Nephron (organoid): ENCODE data around the gene HOPX.
"Not testable (repeated sequence)": the region's sequence is repeated elsewhere in the genome, so short reads cannot be mapped to it uniquely, and the experiment has no call there.

Experiments used
- H3K27ac Mint-ChIP-seq, 3 experiments: 2 replicates each; pipeline ENCODE4 v1.8.0; 2020; ENCODE audit warnings: mixed read lengths in 3 of 3, mild to moderate bottlenecking in 2 of 3, moderate library complexity in 1 of 3
- H3K27me3 Mint-ChIP-seq: 2 replicates; pipeline ENCODE4 v1.8.0; 2021; ENCODE audit warnings: low read depth, mild to moderate bottlenecking, moderate library complexity, mixed read lengths
- H3K36me3 Mint-ChIP-seq: 2 replicates; pipeline ENCODE4 v1.8.0; 2020; ENCODE audit warnings: low read depth, mixed read lengths
- H3K4me1 Mint-ChIP-seq: 2 replicates; pipeline ENCODE4 v1.8.0; 2020; ENCODE audit warnings: mixed read lengths
- H3K4me3 Mint-ChIP-seq, 3 experiments: 2 replicates each; pipeline ENCODE4 v1.8.0; 2020; ENCODE audit warnings: mild to moderate bottlenecking in 3 of 3, mixed read lengths in 3 of 3, moderate library complexity in 2 of 3
- H3K9me3 Mint-ChIP-seq: 2 replicates; pipeline ENCODE4 v1.8.0; 2020; ENCODE audit warnings: mixed read lengths
- CTCF ChIP-seq, 3 experiments: fragments of 200-600 bp; sonication (generic); IDR thresholded peaks; one replicate each; pipeline ENCODE4 v1.5.0; 2021; ENCODE audit warnings: antibody characterized with exemption in 3 of 3; ENCODE audit not compliant: unreplicated experiment in 3 of 3

The HOPX gene

GRCh38 chr4:56681158-56681852 is at the start of gene HOPX:
Gene HOPX (minus strand): TSS chr4:56681296. CDS start chr4:56657816, 23,480 bp downstream.
- Mint-ChIP-seq H3K4me1 (peaks cover 8% of the 10 kb centered on the region), H3K36me3 (no peaks in the 10 kb centered on the region), H3K27ac (no peak within 1 kb of the TSS), H3K4me3 (no peak within 1 kb of the TSS), H3K9me3 (no peaks in the 10 kb centered on the region), H3K27me3 (no peaks in the 10 kb centered on the region)
- TF ChIP-seq CTCF (IDR thresholded peaks at IDR 0.05; ENCODE audit: unreplicated experiment in 3 of 3), result no peak

GRCh38 chr4:56730097-56730496 is 49.0 kb upstream of the HOPX start:
- no peak for TF ChIP-seq CTCF (IDR thresholded peaks at IDR 0.05; ENCODE audit: unreplicated experiment in 3 of 3)
- H3K27ac Mint-ChIP-seq, result no peak overlapping the region
- H3K36me3 Mint-ChIP-seq, result no peaks in the 10 kb centered on the region
- H3K4me1 Mint-ChIP-seq, result no peaks in the 10 kb centered on the region
- H3K4me3 Mint-ChIP-seq, result no peak overlapping the region
- peaks cover 10% of the 10 kb centered on the region for H3K27me3 Mint-ChIP-seq
- no peaks in the 10 kb centered on the region for H3K9me3 Mint-ChIP-seq

GRCh38 chr4:56728512-56728911 is 47.4 kb upstream of the HOPX start:
- no peaks in the 10 kb centered on the region for H3K36me3 Mint-ChIP-seq
- H3K27ac Mint-ChIP-seq, result no peak overlapping the region

GRCh38 chr4:56727150-56727549 is 46.1 kb upstream of the HOPX start:
- H3K4me1 Mint-ChIP-seq, result no peaks in the 10 kb centered on the region
- no peaks in the 10 kb centered on the region for H3K36me3 Mint-ChIP-seq
- H3K27ac Mint-ChIP-seq, result no peak overlapping the region
- H3K4me3 Mint-ChIP-seq, result no peak overlapping the region
- peaks cover 6% of the 10 kb centered on the region for H3K27me3 Mint-ChIP-seq
- H3K9me3 Mint-ChIP-seq, result no peaks in the 10 kb centered on the region
- no peak for TF ChIP-seq CTCF (IDR thresholded peaks at IDR 0.05; ENCODE audit: unreplicated experiment in 3 of 3)

More at GRCh38 chr4:56728512-56728911, 47.4 kb upstream of the HOPX start:
- no peaks in the 10 kb centered on the region for H3K9me3 Mint-ChIP-seq
- peaks cover 10% of the 10 kb centered on the region for H3K27me3 Mint-ChIP-seq
- no peak for TF ChIP-seq CTCF (IDR thresholded peaks at IDR 0.05; ENCODE audit: unreplicated experiment in 3 of 3)
- H3K4me1 Mint-ChIP-seq, result no peaks in the 10 kb centered on the region
- H3K4me3 Mint-ChIP-seq, result no peak overlapping the region

GRCh38 chr4:56726593-56726992 is 45.5 kb upstream of the HOPX start:
- H3K4me3 Mint-ChIP-seq, H3K27ac Mint-ChIP-seq, H3K36me3 Mint-ChIP-seq, H3K27me3 Mint-ChIP-seq, H3K9me3 Mint-ChIP-seq, H3K4me1 Mint-ChIP-seq: not testable (repeated sequence)

- H3K27ac Mint-ChIP-seq, result no peak overlapping the region
- no peaks in the 10 kb centered on the region for H3K4me1 Mint-ChIP-seq
- no peak overlapping the region for H3K4me3 Mint-ChIP-seq
- H3K9me3 Mint-ChIP-seq, result no peaks in the 10 kb centered on the region
- H3K27me3 Mint-ChIP-seq, result peaks cover 6% of the 10 kb centered on the region
- H3K36me3 Mint-ChIP-seq, result no peaks in the 10 kb centered on the region
- no peak for TF ChIP-seq CTCF (IDR thresholded peaks at IDR 0.05; ENCODE audit: unreplicated experiment in 3 of 3)
Observed at GRCh38 chr4:56723659-56724230, 42.6 kb upstream of the HOPX start.
